ENCODE measurements around the gene USP20. TPM values are rescaled to one million over a fixed set of nuclear protein-coding genes. Genes with fewer than 3 reads are reported as not detected.

USP20 gene
- total RNA-seq, 1 experiment from 2014 or later = 22.1 TPM

DNA sequence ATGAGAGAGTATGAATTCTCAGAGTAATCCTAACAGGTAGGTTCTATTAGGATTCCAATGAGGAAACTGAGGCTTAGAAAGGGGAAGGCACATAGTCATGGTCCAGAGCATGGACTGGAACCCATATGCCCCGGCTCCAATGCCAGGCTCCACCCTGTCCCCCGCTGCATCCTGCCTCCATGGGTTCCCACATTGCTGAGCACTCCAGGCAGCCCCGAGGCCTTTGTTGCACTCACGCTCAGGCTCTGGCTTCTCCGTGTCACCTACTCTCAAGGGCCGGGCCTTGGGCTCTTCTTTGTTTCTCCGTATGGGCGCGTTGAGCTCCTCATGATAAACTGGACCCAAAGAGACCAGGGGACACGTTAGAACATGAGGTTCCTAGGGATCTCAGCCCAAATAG lies 6.3 kb upstream of the USP20 start:
- TF ChIP-seq, protein P1, sequence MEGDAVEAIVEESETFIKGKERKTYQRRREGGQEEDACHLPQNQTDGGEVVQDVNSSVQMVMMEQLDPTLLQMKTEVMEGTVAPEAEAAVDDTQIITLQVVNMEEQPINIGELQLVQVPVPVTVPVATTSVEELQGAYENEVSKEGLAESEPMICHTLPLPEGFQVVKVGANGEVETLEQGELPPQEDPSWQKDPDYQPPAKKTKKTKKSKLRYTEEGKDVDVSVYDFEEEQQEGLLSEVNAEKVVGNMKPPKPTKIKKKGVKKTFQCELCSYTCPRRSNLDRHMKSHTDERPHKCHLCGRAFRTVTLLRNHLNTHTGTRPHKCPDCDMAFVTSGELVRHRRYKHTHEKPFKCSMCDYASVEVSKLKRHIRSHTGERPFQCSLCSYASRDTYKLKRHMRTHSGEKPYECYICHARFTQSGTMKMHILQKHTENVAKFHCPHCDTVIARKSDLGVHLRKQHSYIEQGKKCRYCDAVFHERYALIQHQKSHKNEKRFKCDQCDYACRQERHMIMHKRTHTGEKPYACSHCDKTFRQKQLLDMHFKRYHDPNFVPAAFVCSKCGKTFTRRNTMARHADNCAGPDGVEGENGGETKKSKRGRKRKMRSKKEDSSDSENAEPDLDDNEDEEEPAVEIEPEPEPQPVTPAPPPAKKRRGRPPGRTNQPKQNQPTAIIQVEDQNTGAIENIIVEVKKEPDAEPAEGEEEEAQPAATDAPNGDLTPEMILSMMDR (conservative IDR thresholded peaks at IDR 0.05) = no peak
- TF ChIP-seq EZH2 (IDR thresholded peaks at IDR 0.05; ENCODE audit: low read depth) = no peak
- Histone ChIP-seq H3K4me2 (no peak overlapping the region), H3K4me1 (replicated peaks; ENCODE audit: insufficient read depth) (peaks cover 5% of the 10 kb centered on the region), H3K27ac (no peak overlapping the region), H3K79me2 (ENCODE audit: low read depth) (peaks cover 9% of the 10 kb centered on the region), H3K27me3 (ENCODE audit: insufficient read depth, low read depth) (no peaks in the 10 kb centered on the region), H3K9me3 (ENCODE audit: insufficient read depth, low read depth) (no peaks in the 10 kb centered on the region), H2AFZ (no peak overlapping the region), H3K36me3 (ENCODE audit: low read depth) (peaks cover 17% of the 10 kb centered on the region), H3K4me3 (no peak overlapping the region), H3F3A (ENCODE audit: insufficient read depth, low read depth) (peaks cover 21% of the 10 kb centered on the region; the same call in 1 of the 2 replicates), H3K9me2 (ENCODE audit: insufficient read depth) (no peaks in the 10 kb centered on the region), H4K20me1 (ENCODE audit: insufficient read depth) (no peaks in the 10 kb centered on the region)
- DNase-seq = no peak
- intact Hi-C loops (cut with micrococcal nuclease; ENCODE audit: unreplicated experiment) = no loop called here
- ChIA-PET POLR2A (ENCODE audit: unreplicated experiment) (no interaction called here), CTCF (no interaction called here)
- no TSS peak for BruUV-seq (replicated peaks)

DNA sequence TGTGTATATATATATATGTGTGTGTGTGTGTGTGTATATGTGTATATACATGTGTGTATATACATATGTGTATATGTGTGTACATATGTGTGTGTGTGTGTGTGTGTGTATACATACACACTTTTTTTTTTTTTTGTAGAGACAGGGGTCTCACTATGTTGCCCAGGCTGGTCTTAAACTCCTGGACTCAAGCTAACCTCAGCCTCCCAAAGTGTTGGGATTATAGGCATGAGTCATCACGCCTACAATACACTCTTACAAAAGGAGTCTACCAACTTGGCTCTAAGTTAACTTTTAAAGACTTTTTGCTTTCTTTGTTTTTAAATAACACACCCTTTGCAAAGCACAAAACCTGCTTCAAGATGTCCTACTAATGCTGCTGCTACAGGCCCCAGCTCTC lies 2.3 kb upstream of the USP20 start:
- H3K4me3 ChIP-seq = no peak overlapping the region
- CTCF ChIA-PET = interaction anchor here (0.7 kb wide), 1 partner anchor 34 kb away, joined by 3 read pairs; no protein-coding TSS in a partner anchor

DNA sequence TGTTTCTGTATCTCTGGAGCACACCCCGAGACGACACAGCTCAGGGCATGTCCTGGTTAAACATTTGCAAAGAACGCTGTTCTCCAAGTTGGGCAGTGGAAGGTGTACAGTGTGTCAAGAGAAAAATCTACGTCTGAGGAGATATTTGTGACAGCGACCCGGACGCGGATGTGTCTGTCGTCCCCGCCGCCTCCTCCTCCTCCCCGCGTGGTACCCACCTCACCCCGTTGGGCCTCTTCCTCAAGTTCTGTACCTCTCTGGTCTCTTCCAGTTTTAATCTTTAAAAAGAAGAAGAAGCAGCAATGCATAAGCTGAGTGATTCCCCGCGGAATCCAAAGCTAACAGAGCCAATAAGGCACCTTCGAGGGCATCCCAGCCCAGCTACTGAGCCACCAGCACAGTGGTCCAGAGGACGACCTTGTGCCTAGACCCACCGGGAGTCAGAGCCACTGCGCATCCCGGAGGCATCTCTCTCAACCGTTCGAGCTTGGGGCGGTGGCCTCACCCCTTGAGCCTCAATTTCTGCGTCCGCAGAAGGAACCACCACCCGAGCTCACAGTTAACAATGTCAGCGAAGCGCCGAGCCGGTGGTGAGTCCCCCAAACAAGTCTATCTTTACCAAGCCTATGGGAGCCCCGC lies 650 bp upstream of the USP20 start:
- TF ChIP-seq, protein P1 (conservative IDR thresholded peaks at IDR 0.05) = no peak
- TF ChIP-seq EZH2 (IDR thresholded peaks at IDR 0.05; ENCODE audit: low read depth) = no peak
- peak overlapping the region; percentile 81 for H3K4me2 ChIP-seq
- no peaks in the 10 kb centered on the region; the same call in 1 of the 2 replicates for H3F3A ChIP-seq (ENCODE audit: insufficient read depth, low read depth)
- ChIA-PET CTCF (interaction anchor here (0.6 kb wide), 1 partner anchor 48 kb away, joined by 3 read pairs; no protein-coding TSS in a partner anchor), POLR2A (ENCODE audit: unreplicated experiment) (interaction anchor here (0.6 kb wide), 2 partner anchors 17 to 231 kb away, joined by 5 to 11 read pairs; no protein-coding TSS in a partner anchor)
- intact Hi-C loops (cut with micrococcal nuclease; ENCODE audit: unreplicated experiment) = loop anchor here (1.0 to 5.0 kb wide), 3 partner anchors 10 to 263 kb away; partner anchors contain the start of gene TOR1A
- no peaks in the 10 kb centered on the region for H3K9me2 ChIP-seq (ENCODE audit: insufficient read depth)
- H3K4me3 ChIP-seq = peak overlapping the region; percentile 78
- H3K27ac ChIP-seq = no peak overlapping the region
- no peaks in the 10 kb centered on the region for H3K9me3 ChIP-seq (ENCODE audit: insufficient read depth, low read depth)
- peaks cover 13% of the 10 kb centered on the region for H3K36me3 ChIP-seq (ENCODE audit: low read depth)
- peaks cover 32% of the 10 kb centered on the region for H3K79me2 ChIP-seq (ENCODE audit: low read depth)
- peak; percentile 7 to 38 for DNase-seq
- TSS peak; percentile 67 for BruUV-seq (replicated peaks)
- peaks cover 15% of the 10 kb centered on the region for H3K4me1 ChIP-seq (replicated peaks; ENCODE audit: insufficient read depth)
- H4K20me1 ChIP-seq (ENCODE audit: insufficient read depth) = no peaks in the 10 kb centered on the region
- peak overlapping the region; percentile 86 for H2AFZ ChIP-seq
- no peaks in the 10 kb centered on the region for H3K27me3 ChIP-seq (ENCODE audit: insufficient read depth, low read depth)

More for the DNA sequence above, 2.3 kb upstream of the USP20 start:
- Histone ChIP-seq H3K4me2 (no peak overlapping the region), H3K9me3 (ENCODE audit: insufficient read depth, low read depth) (no peaks in the 10 kb centered on the region), H3F3A (ENCODE audit: insufficient read depth, low read depth) (no peaks in the 10 kb centered on the region; the same call in 1 of the 2 replicates), H3K36me3 (ENCODE audit: low read depth) (peaks cover 13% of the 10 kb centered on the region), H3K27ac (no peak overlapping the region), H3K4me1 (replicated peaks; ENCODE audit: insufficient read depth) (peaks cover 15% of the 10 kb centered on the region), H3K27me3 (ENCODE audit: insufficient read depth, low read depth) (no peaks in the 10 kb centered on the region), H2AFZ (no peak overlapping the region), H3K9me2 (ENCODE audit: insufficient read depth) (no peaks in the 10 kb centered on the region), H4K20me1 (ENCODE audit: insufficient read depth) (no peaks in the 10 kb centered on the region), H3K79me2 (ENCODE audit: low read depth) (peaks cover 32% of the 10 kb centered on the region)
- no peak for DNase-seq
- POLR2A ChIA-PET (ENCODE audit: unreplicated experiment) = no interaction called here
- no peak for TF ChIP-seq EZH2 (IDR thresholded peaks at IDR 0.05; ENCODE audit: low read depth)
- TF ChIP-seq, protein P1 (conservative IDR thresholded peaks at IDR 0.05) = no peak
- intact Hi-C loops (cut with micrococcal nuclease; ENCODE audit: unreplicated experiment) = no loop called here
- no TSS peak for BruUV-seq (replicated peaks)

All from PC-9 (cell line).